Stimulated activated CD4-positive, alpha-beta T cell treated with anti-CD3 and anti-CD28 coated beads, Interleukin-1b, Interleukin-23, amount 100 ng/mL, for 48 hours (primary cell): ENCODE data around the gene HORMAD2.

Source experiments
- DNase-seq: peaks from one replicate; pipeline ENCODE4 v3.0.0-alpha.2; 2020

The HORMAD2 gene

DNA sequence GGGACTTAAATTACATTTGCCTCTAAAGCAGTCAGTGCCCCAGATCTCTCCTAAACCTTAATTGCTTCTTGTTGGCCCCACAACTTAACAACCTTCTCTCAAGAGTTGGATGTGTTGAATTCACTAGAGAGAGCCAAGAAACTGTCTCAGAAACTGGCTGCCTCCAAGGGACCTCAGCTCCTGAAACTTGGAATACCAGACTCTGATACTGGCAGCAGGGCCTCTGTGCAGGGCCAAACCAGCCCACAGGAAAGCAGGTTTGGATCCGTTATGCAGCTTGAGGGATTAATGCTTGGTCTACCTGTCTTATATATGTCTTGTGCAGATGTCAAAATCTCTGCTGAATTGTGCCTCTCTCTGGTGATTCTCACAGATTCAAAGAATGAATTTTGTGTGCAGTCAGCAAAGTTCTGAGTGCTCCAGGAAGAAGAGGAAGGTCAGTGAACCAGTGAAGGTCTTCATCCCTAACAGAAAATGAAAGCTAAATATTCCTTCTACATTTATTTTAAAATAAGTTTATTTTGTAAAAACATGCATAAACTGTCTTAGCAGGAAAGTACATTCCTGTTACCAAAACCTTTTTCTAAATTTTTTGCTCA, 95.5 kb downstream of the HORMAD2 start:
- DNase-seq: no peak

DNA sequence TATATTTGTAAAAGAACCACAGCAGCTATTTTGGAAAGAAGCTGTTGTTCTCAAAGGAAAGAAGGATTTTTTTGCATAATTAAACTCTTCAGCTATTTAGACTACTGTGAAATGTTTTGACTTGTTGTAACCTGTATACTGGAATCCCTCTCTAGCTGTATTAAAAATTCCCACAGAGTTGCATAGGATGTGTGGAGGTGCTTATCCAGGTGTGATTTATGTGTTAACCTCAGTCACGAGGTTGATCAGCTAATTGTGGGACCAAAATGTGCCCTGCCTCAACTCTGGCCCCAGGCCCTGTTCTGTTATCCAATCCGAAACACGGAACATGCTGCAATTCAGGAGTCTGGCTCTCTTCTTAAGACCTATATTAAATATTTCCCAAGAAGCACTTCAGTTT, 96.2 kb downstream of the HORMAD2 start:
- no peak for DNase-seq

DNA sequence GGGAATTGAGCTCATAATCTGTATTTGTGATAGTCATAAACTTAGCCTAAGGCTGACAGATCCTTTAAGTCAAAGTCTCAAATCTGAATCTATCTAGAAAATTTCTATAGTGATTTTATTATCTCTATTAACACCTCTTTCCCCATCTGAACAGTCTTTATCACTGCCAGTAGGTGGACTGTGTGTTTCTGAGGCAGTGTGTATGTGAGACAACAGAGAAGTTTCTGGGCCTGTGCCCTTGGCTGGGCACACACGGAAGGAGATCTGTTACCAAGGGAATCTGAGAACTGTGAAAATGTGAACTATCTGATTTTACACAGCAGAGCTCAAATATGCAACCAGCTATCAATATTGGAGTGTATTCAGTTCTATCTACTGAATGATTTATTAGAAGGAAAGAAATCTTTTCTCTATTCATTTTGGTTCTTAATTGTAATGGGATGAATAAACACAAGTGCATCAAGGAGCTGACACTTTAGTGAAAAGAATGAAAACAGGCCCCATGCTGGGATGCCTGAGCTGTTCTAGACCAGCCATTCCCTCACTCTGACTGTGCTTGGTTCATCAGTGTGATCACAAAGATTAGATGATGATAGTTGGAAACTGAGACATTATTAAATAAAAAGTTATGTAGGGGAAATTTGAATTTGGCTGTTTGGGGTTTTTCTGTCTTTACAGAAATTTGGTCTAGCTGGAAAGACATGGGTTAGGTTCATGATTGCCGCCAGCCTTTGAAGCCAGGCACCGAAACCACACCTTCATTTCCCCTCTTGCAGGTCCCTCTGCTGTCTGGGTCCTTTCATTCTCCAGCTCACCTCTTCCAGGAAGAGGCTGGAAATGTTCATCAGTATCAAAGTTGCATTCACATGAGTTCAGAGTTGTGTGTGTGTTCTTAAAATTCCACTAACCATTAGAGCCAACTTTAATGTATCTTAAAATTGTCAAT, 98.2 kb downstream of the HORMAD2 start:
- DNase-seq: peak; percentile 75

DNA sequence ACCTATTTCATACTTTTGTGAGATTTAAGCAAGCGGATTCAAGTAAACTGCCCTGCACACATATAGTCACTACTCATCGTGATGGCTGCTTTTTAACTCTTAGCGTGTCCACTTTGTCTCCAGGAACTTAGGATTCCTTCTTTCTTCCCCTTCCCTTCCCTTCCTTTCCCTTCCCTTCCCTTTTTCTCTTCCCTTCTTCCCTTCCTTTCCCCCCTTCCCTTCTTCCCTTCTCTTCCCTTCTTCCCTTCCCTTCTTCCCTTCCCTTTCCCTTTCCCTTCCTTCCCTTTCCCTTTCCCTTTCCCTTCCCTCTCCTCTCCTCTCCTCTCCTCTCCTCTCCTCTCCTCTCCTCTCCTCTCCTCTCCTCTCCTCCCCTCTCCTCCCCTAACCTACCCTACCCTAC, 100.4 kb downstream of the HORMAD2 start:
- DNase-seq: no peak

DNA sequence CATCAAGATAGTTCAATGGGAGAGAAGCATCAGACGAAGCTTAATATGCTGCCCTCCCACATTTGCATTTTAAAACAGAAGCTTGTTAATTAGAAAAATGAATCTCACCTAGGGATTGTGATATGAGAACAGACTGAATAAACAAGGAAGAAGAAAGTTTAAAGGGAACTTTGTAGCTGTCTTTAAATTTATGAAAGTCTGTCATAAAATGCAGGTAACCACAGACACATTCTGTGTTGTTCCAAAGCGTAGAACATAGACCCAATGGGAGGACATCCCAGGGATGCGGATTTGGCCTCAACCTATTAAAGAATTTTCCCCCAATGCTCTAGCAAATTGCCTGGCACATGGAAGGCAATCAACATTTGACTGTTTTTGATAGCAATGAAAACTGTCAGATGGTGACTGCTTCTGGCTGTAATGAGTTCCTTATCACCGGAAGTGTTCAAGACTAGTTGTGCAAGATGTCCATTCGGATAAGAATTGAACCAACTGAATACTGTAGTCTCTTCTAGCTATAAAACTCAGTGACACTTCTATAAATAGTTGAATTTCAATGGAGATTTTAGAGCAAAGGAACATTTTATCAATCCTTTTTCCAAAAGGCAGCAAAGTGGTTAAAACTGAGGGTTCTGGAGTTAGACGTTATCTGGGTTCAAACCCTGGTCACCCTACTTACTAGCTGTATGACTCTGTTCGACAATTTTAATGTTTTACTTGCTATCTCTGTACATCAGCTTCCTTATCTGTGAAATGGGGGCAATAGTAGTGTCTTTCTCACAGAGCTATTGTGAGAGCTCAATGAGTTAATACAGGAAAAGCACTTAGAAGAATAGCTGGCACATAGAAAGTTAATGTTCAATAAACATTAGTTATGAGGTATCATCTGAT, 101.4 kb downstream of the HORMAD2 start:
- DNase-seq: no peak

DNA sequence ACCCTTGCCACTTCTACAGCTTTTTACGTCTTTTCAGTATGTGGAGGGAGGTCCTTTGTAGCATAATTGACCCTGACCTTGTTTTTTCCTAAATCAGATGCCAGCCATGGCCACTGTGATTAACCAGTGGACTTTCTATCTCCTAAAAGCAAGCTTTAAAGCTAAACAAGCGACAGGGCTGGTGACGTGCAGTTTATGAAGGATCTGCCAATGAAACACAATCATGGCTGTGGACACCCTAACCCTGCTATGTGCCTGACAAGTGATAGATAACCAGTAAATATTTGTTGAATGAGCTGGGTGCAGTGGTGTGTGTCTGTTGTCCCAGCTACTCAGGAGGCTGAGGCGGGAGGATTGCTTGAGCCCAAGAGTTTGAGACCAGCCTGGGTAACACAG, 102.1 kb downstream of the HORMAD2 start:
- DNase-seq: no peak

DNA sequence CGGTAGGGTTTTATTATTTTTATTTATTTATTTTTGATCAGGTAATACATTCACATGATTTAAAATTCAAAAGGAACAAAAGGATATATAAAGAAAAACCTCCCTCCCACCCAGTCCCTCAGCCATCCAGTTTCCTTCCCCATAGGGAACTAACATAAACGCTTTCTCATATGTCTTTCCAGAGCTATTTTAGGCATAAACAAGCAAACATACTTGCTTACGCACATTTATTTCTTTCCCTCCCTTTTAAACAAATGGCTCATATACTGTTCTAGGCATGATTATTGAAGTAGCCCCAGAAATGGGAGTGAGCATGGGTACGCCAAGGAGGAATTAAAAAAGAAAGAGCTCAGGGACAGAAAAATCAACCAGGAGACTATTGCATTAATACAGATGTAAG, 102.6 kb downstream of the HORMAD2 start:
- DNase-seq: no peak

DNA sequence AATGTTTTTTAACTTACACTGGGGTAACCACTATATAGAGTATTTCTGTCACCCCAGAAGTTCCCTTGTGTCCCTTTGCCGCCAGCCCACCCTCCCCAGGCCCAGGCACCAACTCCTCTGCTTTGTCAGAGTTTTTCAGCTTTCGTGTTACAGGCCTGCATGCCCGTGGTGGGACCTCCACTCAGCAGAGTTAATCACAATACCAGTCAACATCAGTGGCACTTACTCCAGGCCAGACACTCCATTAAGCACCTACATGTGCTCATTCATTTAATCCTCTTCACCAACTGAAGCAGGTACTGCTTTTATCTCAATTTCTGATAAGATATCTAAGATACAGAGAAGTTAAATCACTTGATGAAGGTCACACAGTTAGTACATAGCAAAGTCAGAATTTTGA, 103.0 kb downstream of the HORMAD2 start:
- DNase-seq: no peak

DNA sequence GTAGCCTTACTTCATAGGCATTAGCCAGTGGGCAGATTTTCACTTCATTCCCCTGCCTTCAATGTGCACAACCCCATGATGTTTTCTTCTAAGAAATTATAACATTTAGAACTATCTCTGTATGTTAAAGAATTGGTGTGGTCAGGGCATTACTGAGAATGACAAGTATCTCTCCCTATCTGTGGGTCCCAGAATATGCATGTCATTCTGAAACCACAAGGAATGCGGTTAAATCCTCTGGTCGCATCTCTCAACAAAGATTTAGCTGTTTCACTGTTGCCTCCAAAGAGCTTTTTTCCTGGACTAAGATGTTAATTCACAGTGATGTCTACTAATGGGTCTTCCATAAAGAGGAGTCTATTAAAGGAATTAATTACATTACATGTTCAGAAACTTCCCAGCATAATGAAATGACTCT, 103.6 kb downstream of the HORMAD2 start:
- no peak for DNase-seq

DNA sequence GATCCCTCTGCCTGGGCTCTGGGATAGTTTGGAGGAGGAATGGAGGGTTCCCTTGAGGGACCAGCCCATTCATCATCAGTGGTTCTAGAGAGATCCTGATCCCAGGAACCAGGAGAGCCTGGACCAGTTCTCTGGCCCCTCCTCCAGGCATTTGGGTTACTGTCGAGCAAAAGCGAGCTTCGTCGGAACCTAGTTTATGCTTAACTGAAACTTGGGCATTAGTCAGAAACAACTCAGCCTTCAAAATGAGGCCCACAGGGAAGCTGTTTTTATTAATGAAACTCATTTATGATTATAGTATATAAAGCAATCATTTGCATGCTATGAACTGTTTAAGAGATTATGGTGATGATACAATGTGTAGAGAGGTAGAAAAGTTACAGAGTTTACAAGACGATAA, 104.9 kb downstream of the HORMAD2 start:
- no peak for DNase-seq

DNA sequence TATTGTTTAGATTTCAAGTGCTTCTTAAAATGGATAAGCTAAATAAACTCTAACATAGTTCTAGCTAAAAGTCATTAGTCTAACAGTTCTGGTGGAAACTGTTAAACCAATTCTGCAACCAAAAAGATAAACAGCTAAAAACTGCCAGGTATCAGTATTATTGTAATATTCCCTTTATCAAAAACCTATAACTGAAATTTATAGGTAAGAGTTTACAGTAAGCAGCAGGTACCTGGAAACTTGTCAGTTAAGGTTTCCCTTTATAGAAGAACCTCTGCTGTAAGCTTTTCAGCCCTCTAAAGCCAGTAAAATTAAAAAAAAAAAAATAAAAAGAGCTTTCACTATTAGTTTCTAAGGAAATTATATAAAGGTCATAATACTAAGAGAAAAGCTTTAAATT, 105.3 kb downstream of the HORMAD2 start:
- no peak for DNase-seq

DNA sequence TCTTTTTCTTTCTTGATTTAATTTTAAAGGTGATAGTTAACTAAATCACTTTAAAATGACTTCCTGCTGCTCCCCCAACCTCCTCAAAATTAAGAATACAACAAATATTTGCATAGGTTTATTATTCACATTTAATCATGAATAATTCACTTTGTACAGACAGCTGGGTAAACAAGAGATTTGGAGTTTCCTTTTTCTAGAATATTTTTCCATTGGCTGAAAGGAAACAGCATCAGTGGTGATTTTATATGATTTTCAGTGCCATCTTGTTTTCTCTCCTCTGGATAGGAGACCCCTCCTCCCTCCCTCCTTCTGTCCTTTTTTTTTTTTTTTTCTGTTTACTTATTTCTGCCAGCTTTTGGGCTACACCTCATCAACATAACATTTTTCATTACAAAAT, 105.8 kb downstream of the HORMAD2 start:
- DNase-seq: no peak

DNA sequence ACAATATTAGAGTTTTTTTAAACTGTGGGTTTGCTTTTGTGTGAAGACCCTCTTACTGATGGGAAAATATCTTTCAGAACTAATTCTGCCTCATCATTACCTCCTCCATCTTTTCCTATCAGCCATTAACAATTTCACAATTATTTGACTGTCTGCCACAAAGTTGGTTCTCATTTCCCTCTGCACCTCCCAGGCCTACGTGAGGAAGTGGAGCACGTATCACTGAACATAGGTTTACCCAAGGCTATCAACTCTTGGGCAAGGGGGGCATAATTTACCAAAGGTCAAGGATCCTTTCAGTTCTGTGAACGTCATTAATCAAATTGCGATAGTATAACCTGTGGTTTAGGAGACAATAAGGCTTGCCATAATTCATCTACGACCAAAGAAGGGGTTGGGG, 106.2 kb downstream of the HORMAD2 start:
- no peak for DNase-seq

DNA sequence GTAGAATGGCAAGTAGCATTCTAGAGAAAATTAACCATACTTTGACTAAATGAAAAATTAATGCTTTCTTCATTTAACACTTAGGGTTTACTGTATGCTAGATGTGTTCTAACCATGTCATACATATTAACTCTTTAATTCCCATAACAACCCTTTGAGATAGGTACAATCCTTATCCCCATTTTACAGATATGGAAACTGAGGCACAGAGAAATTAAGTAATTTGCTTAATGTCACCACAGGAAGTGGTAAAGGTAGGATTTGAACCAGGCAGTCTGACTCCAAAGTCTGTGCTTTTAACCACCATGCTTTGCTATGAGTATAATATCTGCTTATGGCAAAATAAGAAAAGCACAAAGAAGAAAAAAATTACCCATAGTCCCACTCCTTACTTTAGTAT, 106.8 kb downstream of the HORMAD2 start:
- no peak for DNase-seq

DNA sequence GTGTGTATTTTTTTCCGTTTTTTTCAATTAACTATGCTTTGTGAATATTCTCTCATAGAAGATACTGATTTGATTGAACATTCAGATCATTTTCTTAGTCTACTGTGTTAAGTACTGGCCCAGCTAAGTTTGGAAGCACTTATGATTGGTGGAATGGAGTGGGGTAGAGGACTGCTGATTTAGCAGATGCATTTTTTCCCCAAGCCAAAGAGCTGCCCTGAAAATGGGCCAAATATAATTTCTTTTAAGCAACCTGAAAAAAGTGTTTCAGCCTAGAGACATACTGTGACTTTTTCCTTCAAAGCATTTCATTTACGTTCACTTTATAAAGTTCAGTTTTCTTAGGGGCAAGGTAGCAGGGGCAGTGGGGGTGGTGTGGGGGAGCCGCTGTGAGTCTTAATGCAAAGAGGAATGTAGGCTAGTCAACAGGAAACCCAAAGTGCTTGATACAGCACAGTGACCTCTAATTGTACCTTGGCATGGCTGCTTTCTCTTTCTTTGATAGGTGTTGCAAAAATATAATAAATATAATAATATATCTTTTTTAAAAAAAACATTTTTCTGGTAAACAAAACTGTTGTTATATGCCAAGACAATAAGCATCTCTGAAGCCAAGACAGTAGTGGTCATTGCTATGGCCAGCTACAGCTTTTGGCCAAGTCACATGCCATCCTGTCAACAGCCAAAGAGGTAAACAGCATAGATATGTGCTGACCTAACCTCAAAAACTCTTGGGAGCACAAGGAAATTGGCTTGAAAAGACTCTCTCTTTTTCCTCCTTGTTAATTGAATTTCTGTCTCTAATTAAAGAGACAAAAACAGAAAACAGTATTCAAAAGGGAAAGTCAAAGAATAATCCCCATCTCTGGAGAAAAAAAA, 107.5 kb downstream of the HORMAD2 start:
- no peak for DNase-seq

DNA sequence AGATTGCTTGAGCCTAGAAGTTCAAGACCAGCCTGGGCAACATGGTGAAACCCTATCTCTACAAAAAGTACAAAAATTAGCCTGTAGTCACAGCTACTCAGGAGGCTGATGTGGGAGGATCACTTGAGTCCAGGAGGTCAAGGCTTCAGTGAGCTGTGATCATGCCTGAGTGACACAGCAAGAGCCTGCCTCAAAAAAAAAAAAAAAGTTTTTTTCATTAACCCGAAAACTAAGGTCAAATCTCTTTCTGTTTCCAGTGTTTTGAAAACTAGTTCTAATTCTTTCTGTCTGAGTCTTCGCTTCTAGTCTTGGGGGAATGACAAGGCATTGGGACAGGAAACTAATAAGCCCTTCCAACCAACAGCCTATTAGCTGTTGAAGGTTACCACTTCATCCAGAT, 108.6 kb downstream of the HORMAD2 start:
- DNase-seq: no peak

DNA sequence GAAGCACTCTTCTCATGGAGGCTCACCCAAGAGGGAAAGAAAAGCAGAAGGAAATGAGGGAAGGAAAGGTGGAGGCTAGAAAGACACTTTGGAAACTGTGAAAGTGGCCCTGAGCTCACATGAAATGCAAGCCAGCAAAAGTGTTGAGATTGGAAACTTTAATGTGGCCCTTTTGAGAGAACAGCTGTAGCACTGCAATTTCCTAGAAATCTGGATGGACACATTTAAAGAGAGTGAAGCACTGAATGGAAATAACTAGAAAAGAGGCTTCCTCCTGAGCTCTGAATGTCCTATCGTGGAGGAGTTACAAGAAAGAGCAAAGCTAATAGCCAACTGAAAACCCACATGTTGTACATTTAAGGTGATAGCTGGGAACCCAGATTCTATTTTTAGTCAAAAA, 110.3 kb downstream of the HORMAD2 start:
- DNase-seq: no peak

DNA sequence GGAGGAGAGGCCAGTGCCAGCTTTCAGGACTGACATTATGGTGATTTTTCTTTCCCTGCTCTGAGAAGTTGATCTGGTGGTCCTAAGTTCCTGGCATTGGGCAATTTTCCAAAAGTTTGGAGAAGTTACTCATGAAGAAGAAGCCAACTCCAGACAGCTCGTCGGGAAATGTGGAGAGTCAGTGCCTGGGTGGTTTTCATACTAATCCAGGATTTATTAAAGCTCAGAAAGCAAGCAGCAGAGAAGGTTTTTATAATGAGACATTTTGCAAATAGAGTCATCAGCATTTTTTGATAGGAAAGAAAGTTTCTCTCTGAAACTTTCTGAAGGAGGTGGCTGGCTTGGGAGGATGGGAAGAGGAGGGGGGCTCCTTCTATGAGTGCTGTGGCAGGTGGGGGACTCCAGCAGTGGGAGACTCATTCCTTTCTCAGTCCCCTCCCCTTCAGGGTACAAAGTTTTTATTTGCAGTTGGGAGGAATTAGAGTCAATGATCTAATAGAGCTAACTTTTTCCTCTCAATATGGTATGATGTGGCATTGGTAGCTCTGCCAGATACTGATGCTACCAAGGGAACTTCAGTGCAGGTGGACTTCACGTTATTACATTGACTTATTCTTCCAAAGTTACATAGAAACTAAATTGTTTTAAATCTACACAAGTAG, 110.9 kb downstream of the HORMAD2 start:
- no peak for DNase-seq

DNA sequence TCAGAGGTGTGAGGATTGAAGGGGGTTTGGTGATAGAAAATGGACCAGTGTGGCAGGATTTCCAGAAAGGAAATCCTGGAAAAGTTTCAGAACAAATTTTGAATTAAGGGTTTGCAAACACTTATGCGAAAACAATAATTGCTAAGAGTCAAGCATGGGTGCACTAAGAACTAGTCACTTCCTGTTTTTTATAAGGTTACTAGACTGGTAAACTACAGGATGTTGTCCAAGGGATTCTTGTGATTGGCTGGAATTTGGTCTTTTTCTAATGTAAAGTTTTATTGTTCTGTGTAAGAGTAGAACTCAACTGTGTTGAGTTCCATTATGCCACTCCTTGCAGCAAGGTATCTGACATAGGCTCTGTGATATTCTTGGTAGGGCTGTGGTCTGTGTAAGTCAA, 112.2 kb downstream of the HORMAD2 start:
- DNase-seq: no peak

DNA sequence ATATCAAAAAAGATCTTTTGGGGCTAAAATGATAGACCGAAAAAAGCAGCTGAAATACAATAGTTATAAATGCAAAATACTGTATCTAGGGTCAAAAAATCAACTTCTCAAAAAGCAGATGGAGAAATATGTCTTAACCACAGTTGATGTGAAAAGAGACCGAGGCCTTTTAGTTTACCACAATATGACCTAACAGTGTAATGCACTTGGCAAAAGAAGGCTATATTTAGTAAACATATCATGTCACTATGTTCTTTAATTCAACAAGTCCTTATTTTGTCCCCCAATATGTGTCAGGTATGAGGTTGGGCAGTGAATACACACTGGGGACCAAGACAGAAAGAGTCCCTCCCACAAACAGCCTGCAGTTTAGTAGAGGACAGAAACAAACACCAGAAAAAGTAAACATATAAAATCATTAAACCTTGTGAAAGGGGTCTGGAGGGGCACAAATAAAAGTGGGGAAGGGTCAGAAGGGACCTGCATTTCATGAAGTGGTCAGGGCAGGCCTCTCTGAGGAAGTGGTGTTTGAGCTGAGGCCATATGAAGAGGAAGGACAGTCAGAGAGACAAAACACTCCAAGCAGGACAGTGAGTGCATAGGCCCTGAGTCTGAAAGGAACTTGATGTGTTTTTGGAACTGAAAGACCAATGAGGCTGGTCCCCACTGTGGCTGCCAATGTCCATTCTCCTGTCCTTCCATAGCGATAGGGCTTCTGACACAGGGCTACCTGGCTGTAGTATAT, 112.9 kb downstream of the HORMAD2 start:
- DNase-seq: no peak
